HCT116 (cell line): ENCODE data around the gene COPS8. TPM values are rescaled to one million over a fixed set of nuclear protein-coding genes. Genes with fewer than 3 reads are reported as not detected.

ENCODE experiments used
- ATAC-seq: fragments of 200-7000 bp; cut with Tn5 transposase; 2 replicates; pipeline ENCODE4 v1.9.1; 2020; ENCODE audit warnings: mild to moderate bottlenecking, moderate library complexity
- BruUV-seq: library from RNA; stranded (reverse); fragments of 400-500 nt; replicated peaks from 2 replicates; lab custom pipeline; 2021; lab: Mats Ljungman, UMichigan
- CTCF ChIA-PET: fragments of 300-600 bp; sonication (Branson Sonifier 250); formaldehyde crosslinking; loops from one replicate; lab custom pipeline; 2021; ENCODE audit warnings: antibody characterized with exemption; lab: Charles Lee
- POLR2A ChIA-PET: fragments of 300-600, 350-600 bp; sonication (Branson Sonifier 250); formaldehyde crosslinking; loops from one replicate; lab custom pipeline; 2021; ENCODE audit warnings: antibody characterized with exemption; lab: Charles Lee
- RAD21 ChIA-PET, 2 experiments: fragments of 300-600 bp; sonication (Branson Sonifier 250); formaldehyde crosslinking; loops; one replicate each; lab custom pipeline; 2023; ENCODE audit warnings: low total read pairs in 2 of 2; ENCODE audit not compliant: uncharacterized antibody in 2 of 2, unreplicated experiment in 2 of 2, low non-redundant PET in 1 of 2; lab: Charles Lee
- DNase-seq: peaks from one replicate; pipeline ENCODE4 v3.0.0-alpha.2; 2010; ENCODE audit warnings: low read depth, low spot score
- H2AFZ ChIP-seq: fragments of 200-600 bp; shearing (Covaris generic), sonication (generic); 2 replicates; pipeline ENCODE4 v1.6.1; 2017; ENCODE audit warnings: low read depth, mixed run types, mixed read lengths, antibody characterized with exemption, low read length; ENCODE audit not compliant: poor library complexity, severe bottlenecking
- H3K27ac ChIP-seq: 2 replicates; pipeline ENCODE4 v1.5.1; 2012; ENCODE audit warnings: low read depth, low read length
- H3K27me3 ChIP-seq: fragments of 200-600 bp; sonication (generic); 2 replicates; pipeline ENCODE4 v1.6.1; 2016; ENCODE audit warnings: mixed run types, low read length, mixed read lengths; ENCODE audit not compliant: insufficient read depth
- H3K36me3 ChIP-seq, 2 experiments: fragments of 200-500 bp in 1 of 2; fragments of 200-600 bp in 1 of 2; sonication (Bioruptor generic) in 1 of 2; sonication (generic) in 1 of 2; 2 replicates each; pipeline versions ENCODE4 v1.5.1 to v1.6.1; 2014 to 2016; ENCODE audit warnings: low read length in 2 of 2, inconsistent platforms in 1 of 2, mixed read lengths in 1 of 2, mixed run types in 1 of 2; ENCODE audit not compliant: insufficient read depth in 2 of 2, control insufficient read depth in 1 of 2
- H3K4me1 ChIP-seq, 2 experiments: fragments of 200-600 bp in 1 of 2; sonication (generic) in 1 of 2; 2 replicates each; pipeline versions ENCODE4 v1.5.1 to v1.6.1; 2012 to 2017; ENCODE audit warnings: low read length in 2 of 2, inconsistent platforms in 1 of 2, mild to moderate bottlenecking in 1 of 2, mixed read lengths in 1 of 2, mixed run types in 1 of 2, moderate library complexity in 1 of 2; ENCODE audit not compliant: insufficient read depth in 2 of 2, control insufficient read depth in 1 of 2
- H3K4me2 ChIP-seq: fragments of 200-600 bp; sonication (generic); 2 replicates; pipeline ENCODE4 v1.6.1; 2017; ENCODE audit warnings: mixed run types, low read length, mixed read lengths
- H3K4me3 ChIP-seq, 2 experiments: fragments of 200-600 bp in 1 of 2; sonication (generic) in 1 of 2; replicated peaks in 1 of 2; 2 replicates each; pipeline ENCODE4 v1.5.1; 2011 to 2016; ENCODE audit warnings: low read length in 2 of 2, control low read depth in 1 of 2, low read depth in 1 of 2, mild to moderate bottlenecking in 1 of 2, mixed read lengths in 1 of 2, mixed run types in 1 of 2
- H3K79me2 ChIP-seq: fragments of 200-600 bp; sonication (generic); 2 replicates; pipeline ENCODE4 v1.6.1; 2017; ENCODE audit warnings: mild to moderate bottlenecking, mixed run types, low read length, moderate library complexity, mixed read lengths; ENCODE audit not compliant: insufficient read depth
- H3K9ac ChIP-seq: fragments of 200-600 bp; sonication (generic); 2 replicates; pipeline ENCODE4 v1.6.1; 2016; ENCODE audit warnings: low read length, mixed read lengths
- H3K9me2 ChIP-seq: fragments of 200-600 bp; sonication (generic), shearing (Covaris generic); 2 replicates; pipeline ENCODE4 v1.6.1; 2017; ENCODE audit warnings: mixed run types, mild to moderate bottlenecking, moderate library complexity; ENCODE audit not compliant: insufficient read depth
- H3K9me3 ChIP-seq, 2 experiments: fragments of 200-500 bp in 1 of 2; fragments of 200-600 bp in 1 of 2; sonication (Bioruptor generic) in 1 of 2; sonication (generic) in 1 of 2; 2 replicates each; pipeline ENCODE4 v1.6.1; 2014 to 2017; ENCODE audit warnings: low read length in 2 of 2, mixed read lengths in 2 of 2, inconsistent platforms in 1 of 2, low read depth in 1 of 2, mild to moderate bottlenecking in 1 of 2, mixed run types in 1 of 2, moderate library complexity in 1 of 2; ENCODE audit not compliant: control insufficient read depth in 1 of 2, insufficient read depth in 1 of 2
- H4K20me1 ChIP-seq: fragments of 200-600 bp; sonication (generic), shearing (Covaris generic); 2 replicates; pipeline ENCODE4 v1.6.1; 2017; ENCODE audit warnings: mixed run types, mild to moderate bottlenecking, moderate library complexity; ENCODE audit not compliant: insufficient read depth
- CBX3 ChIP-seq: IDR thresholded peaks from 2 replicates; pipeline ENCODE4 v1.6.1; 2012; ENCODE audit warnings: low read depth
- CEBPB ChIP-seq: IDR thresholded peaks from 2 replicates; pipeline ENCODE4 v1.6.1; 2012; ENCODE audit warnings: low read depth
- EZH2 ChIP-seq: fragments of 200-600 bp; sonication (generic); IDR thresholded peaks from 2 replicates; pipeline ENCODE4 v1.6.1; 2017; ENCODE audit warnings: antibody characterized with exemption, mixed run types
- JUND ChIP-seq: IDR thresholded peaks from 2 replicates; pipeline ENCODE4 v1.6.1; 2012
- POLR2A ChIP-seq: IDR thresholded peaks from 2 replicates; pipeline ENCODE4 v1.7.0; 2011; ENCODE audit warnings: borderline replicate concordance; ENCODE audit not compliant: insufficient read depth, insufficient read length; ENCODE audit errors: extremely low read depth
- REST ChIP-seq: IDR thresholded peaks from 2 replicates; pipeline ENCODE4 v1.6.1; 2012; ENCODE audit warnings: low read depth
- SIN3A ChIP-seq: IDR thresholded peaks from 2 replicates; pipeline ENCODE4 v1.6.1; 2012; ENCODE audit warnings: low read depth
- SP1 ChIP-seq: IDR thresholded peaks from 2 replicates; pipeline ENCODE4 v1.6.1; 2012; ENCODE audit warnings: low read depth
- SRF ChIP-seq: IDR thresholded peaks from 2 replicates; pipeline ENCODE4 v1.6.1; 2012; ENCODE audit warnings: low read depth
- ZBTB33 ChIP-seq: IDR thresholded peaks from 2 replicates; pipeline ENCODE4 v1.6.1; 2011; ENCODE audit warnings: mild to moderate bottlenecking, low read length, moderate library complexity; ENCODE audit not compliant: insufficient replicate concordance; ENCODE audit errors: extremely low read depth
- ZNF274 ChIP-seq: fragments of 200-500 bp; sonication (Bioruptor generic); IDR thresholded peaks from 2 replicates; pipeline ENCODE4 v1.6.1; 2014; ENCODE audit warnings: mild to moderate bottlenecking, low read depth, low read length, inconsistent platforms
- intact Hi-C: fragments of 100-400 bp; cut with micrococcal nuclease; formaldehyde crosslinking; loops from 2 replicates; pipeline ENCODE4 v1.10.0; 2022
- total RNA-seq: library from RNA; stranded (reverse); gene quantifications from one replicate; pipeline ENCODE4 v1.2.1, GENCODE V29; 2021; ENCODE audit not compliant: unreplicated experiment
- TF ChIP-seq, protein P1 (sequence below): IDR thresholded peaks from 2 replicates; pipeline ENCODE4 v1.6.1; 2012

COPS8 gene
- total RNA-seq, 1 experiment from 2014 or later = 42.2 TPM

- no peaks in the 10 kb centered on the region for H4K20me1 ChIP-seq
- intact Hi-C loops = no loop called here
- H3K4me3 ChIP-seq = no peak overlapping the region
- H3K4me2 ChIP-seq = no peak overlapping the region
- ChIA-PET POLR2A (no interaction called here), RAD21 (no interaction called here), CTCF (no interaction called here)
- H3K9me3 ChIP-seq = no peaks in the 10 kb centered on the region
- ATAC-seq (no peak), DNase-seq (no peak)
- H3K27ac ChIP-seq = no peak overlapping the region
- H2AFZ ChIP-seq = no peak overlapping the region
- H3K9me2 ChIP-seq = no peaks in the 10 kb centered on the region
- BruUV-seq = no TSS peak
- no peaks in the 10 kb centered on the region for H3K27me3 ChIP-seq
- H3K9ac ChIP-seq = no peak overlapping the region
- TF ChIP-seq SIN3A = no peak
- TF ChIP-seq SP1 = no peak
- no peak for TF ChIP-seq ZBTB33
- no peak for TF ChIP-seq REST
- no peak for TF ChIP-seq POLR2A
- no peak for TF ChIP-seq CBX3
- TF ChIP-seq JUND = no peak
- TF ChIP-seq CEBPB = no peak
- TF ChIP-seq, protein P1, sequence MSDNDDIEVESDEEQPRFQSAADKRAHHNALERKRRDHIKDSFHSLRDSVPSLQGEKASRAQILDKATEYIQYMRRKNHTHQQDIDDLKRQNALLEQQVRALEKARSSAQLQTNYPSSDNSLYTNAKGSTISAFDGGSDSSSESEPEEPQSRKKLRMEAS = no peak
- no peak for TF ChIP-seq EZH2
- TF ChIP-seq ZNF274 = no peak
- no peak for TF ChIP-seq SRF
- peaks cover 32 to 46% of the 10 kb centered on the region in 2 experiments for H3K36me3 ChIP-seq
- peaks cover 39% of the 10 kb centered on the region for H3K79me2 ChIP-seq
- H3K4me1 ChIP-seq = no peaks in the 10 kb centered on the region
Measured at GRCh38 chr2:237096911-237097310, 11.2 kb downstream of the COPS8 start.
